Activated B cell treated with CpG ODN at 0.5 μM for 24 hours (primary cell): ENCODE data around the gene ARSA. TPM values are rescaled to one million over a fixed set of nuclear protein-coding genes. Genes with fewer than 3 reads are reported as not detected.

Experiments used
- ATAC-seq: fragments of 200-7000 bp; cut with Tn5 transposase; one replicate; pipeline ENCODE4 v1.10.0; 2021; ENCODE audit warnings: low read depth, mild to moderate bottlenecking, moderate library complexity
- CTCF ChIA-PET: fragments of 350-600 bp; sonication (Branson Sonifier 250); formaldehyde crosslinking; loops from one replicate; lab custom pipeline; 2021; ENCODE audit warnings: antibody characterized with exemption; lab: Charles Lee
- POLR2A ChIA-PET: fragments of 350-600 bp; sonication (Branson Sonifier 250); formaldehyde crosslinking; loops from one replicate; lab custom pipeline; 2021; ENCODE audit warnings: antibody characterized with exemption; lab: Charles Lee
- DNase-seq: peaks from one replicate; pipeline ENCODE4 v3.0.0; 2022
- H3K27ac Mint-ChIP-seq: one replicate; pipeline ENCODE4 v1.8.0; 2020; ENCODE audit warnings: mixed read lengths
- H3K27me3 Mint-ChIP-seq: one replicate; pipeline ENCODE4 v1.8.0; 2021; ENCODE audit warnings: mixed read lengths
- H3K36me3 Mint-ChIP-seq: one replicate; pipeline ENCODE4 v1.8.0; 2021; ENCODE audit warnings: low read depth, mixed read lengths
- H3K4me1 Mint-ChIP-seq: one replicate; pipeline ENCODE4 v1.8.0; 2021; ENCODE audit warnings: mixed read lengths
- H3K4me3 Mint-ChIP-seq: one replicate; pipeline ENCODE4 v1.8.0; 2020; ENCODE audit warnings: mild to moderate bottlenecking, mixed read lengths
- H3K9me3 Mint-ChIP-seq: one replicate; pipeline ENCODE4 v1.8.0; 2020; ENCODE audit warnings: mixed read lengths
- intact Hi-C: fragments of 100-400 bp; cut with micrococcal nuclease; formaldehyde crosslinking; loops from one replicate; pipeline ENCODE4 v1.15.1; 2024
- total RNA-seq: library from RNA; stranded (reverse); gene quantifications from 2 replicates; pipeline ENCODE4 v1.2.3, GENCODE V29; 2022
- TF ChIP-seq, protein P1 (sequence below): fragments of 200-600 bp; IDR thresholded peaks from one replicate; pipeline ENCODE4 v1.8.0; 2022; ENCODE audit warnings: antibody characterized with exemption, mild to moderate bottlenecking

Gene ARSA
- total RNA-seq, 1 donor from 2014 or later = 50.9 TPM

DNA sequence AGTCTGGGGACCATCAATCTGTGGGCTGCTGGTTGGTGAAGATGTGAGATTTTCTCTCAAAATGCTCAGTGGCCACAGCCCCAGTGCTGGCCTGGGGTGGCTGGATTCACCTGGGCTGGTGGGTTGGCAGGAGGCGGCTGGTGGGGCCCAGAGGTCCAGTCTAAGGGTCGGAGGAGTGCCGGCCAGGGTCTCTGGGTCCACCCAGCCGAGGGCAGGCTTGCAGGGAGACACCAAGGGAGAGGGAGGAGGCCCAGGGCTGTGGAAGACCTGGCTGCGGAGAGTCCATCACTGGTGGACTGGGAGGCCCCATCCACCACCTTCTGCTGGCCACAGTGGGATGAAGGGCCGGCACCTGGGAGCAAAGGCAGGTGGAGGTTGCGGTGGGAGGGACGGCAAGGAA lies 44.1 kb upstream of the ARSA start:
- Mint-ChIP-seq H3K36me3 (no peaks in the 10 kb centered on the region), H3K4me1 (peaks cover 12% of the 10 kb centered on the region), H3K27me3 (peaks cover 45% of the 10 kb centered on the region), H3K27ac (no peak overlapping the region), H3K4me3 (no peak overlapping the region), H3K9me3 (no peaks in the 10 kb centered on the region)
- ATAC-seq = no peak
- CTCF ChIA-PET = no interaction called here
- POLR2A ChIA-PET = no interaction called here
- TF ChIP-seq, protein P1, sequence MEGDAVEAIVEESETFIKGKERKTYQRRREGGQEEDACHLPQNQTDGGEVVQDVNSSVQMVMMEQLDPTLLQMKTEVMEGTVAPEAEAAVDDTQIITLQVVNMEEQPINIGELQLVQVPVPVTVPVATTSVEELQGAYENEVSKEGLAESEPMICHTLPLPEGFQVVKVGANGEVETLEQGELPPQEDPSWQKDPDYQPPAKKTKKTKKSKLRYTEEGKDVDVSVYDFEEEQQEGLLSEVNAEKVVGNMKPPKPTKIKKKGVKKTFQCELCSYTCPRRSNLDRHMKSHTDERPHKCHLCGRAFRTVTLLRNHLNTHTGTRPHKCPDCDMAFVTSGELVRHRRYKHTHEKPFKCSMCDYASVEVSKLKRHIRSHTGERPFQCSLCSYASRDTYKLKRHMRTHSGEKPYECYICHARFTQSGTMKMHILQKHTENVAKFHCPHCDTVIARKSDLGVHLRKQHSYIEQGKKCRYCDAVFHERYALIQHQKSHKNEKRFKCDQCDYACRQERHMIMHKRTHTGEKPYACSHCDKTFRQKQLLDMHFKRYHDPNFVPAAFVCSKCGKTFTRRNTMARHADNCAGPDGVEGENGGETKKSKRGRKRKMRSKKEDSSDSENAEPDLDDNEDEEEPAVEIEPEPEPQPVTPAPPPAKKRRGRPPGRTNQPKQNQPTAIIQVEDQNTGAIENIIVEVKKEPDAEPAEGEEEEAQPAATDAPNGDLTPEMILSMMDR = no peak
- intact Hi-C loops = no loop called here
- DNase-seq = no peak

DNA sequence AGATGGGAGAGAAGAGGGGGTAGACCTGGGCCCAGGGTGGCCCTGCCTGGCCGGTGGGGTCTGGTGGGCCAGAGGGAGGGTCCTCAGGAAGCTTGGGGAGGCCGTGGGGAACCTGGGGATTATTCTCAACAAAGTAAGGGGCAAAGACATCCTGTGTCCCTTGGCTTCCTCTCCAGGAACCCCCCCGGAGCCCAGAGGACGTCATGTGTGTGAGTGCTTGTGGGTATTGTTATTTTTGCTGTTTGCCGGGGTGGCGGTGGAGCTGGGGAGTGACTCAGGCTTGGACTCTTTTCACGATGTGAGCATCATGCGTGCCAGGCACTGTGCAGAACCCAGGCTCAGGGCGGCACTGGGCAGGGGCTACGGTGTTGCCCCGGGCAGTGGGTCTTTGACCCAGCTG lies 43.7 kb upstream of the ARSA start:
- Mint-ChIP-seq H3K27me3 (peaks cover 49% of the 10 kb centered on the region), H3K36me3 (no peaks in the 10 kb centered on the region), H3K4me1 (peaks cover 12% of the 10 kb centered on the region), H3K9me3 (no peaks in the 10 kb centered on the region), H3K27ac (no peak overlapping the region), H3K4me3 (no peak overlapping the region)
- intact Hi-C loops = no loop called here
- TF ChIP-seq, protein P1 = no peak
- ChIA-PET CTCF (no interaction called here), POLR2A (no interaction called here)
- ATAC-seq (no peak), DNase-seq (no peak)

DNA sequence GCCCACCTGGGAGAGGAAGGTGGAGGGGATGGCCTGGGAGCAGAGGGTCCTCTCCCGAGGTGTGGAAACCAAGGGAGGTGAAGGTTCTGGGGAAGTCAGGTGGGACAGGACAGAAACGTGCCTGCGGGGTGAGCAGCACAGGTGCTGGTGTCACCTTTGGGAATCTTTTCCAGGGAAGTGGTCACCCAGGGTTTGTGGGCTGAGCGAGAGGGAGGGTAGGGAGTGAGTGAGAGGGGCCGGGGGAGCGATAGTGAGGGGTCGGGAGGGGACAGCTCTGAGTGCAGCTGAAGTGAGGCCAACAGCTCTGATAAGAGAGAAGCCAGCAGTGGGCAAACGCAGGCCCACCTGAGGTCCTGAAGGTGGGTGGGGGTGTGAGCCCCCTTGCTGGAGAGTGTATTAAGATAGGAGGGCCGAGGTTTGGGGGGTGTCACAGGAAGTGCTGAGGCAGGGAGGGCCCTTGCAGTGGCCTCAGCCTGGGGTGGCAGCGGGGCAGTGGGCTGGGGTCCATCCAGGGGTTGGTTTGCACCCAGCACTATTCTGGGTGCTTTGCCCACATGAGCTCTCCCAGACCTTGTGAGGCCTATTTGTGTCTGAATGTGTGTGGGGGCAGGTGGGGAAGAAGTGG lies 43.1 kb upstream of the ARSA start:
- Mint-ChIP-seq H3K4me3 (no peak overlapping the region), H3K27ac (no peak overlapping the region), H3K27me3 (peaks cover 46% of the 10 kb centered on the region), H3K9me3 (no peaks in the 10 kb centered on the region), H3K36me3 (no peaks in the 10 kb centered on the region), H3K4me1 (peaks cover 12% of the 10 kb centered on the region)
- TF ChIP-seq, protein P1 = no peak
- ChIA-PET POLR2A (no interaction called here), CTCF (no interaction called here)
- intact Hi-C loops = no loop called here
- no peak for DNase-seq
- ATAC-seq = no peak

DNA sequence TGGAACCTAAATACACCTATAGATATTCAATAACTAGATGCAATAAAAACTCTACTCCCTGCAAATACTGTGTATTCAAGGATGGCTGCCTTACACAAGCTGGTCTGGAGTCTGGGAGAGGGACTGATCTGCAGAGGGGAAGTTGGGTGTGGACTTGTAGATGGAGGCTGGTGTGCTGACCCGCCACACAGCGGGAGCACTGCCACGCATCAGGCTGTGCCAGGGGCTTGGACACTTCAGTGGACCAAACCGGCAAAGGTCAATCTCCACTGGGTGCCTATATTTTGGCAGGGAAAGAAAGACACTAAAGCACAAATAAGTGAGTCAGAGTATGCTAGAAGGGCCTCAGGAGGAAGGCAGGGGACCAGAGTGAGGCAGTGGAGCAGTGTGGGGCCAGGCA lies 42.6 kb upstream of the ARSA start:
- Mint-ChIP-seq H3K27me3 (peaks cover 41% of the 10 kb centered on the region), H3K27ac (no peak overlapping the region), H3K4me3 (no peak overlapping the region), H3K9me3 (no peaks in the 10 kb centered on the region), H3K36me3 (no peaks in the 10 kb centered on the region), H3K4me1 (peaks cover 12% of the 10 kb centered on the region)
- TF ChIP-seq, protein P1 = no peak
- CTCF ChIA-PET = no interaction called here
- DNase-seq (no peak), ATAC-seq (no peak)
- POLR2A ChIA-PET = interaction anchor here (0.7 kb wide), 1 partner anchor 32 kb away, joined by 4 read pairs; no protein-coding TSS in a partner anchor
- intact Hi-C loops = no loop called here

DNA sequence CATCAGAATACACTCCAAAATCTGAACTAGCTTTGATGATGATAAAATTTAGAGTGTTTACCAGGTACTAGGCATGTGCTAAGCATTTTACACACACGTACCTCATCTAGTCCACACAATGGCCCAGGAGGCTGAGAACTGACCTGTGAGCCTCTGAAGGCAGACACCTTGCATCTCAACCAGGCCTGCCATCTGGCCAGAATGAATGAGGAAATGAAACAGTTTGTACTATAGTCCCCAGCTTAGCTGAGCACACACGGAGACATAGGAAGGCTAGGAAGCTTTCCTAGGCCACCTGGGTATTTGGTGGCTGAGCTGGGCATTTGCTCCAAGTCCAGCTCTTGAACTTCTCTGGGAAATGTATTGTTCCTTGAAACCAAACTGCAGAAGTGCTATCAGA lies 37.8 kb upstream of the ARSA start:
- intact Hi-C loops = no loop called here
- Mint-ChIP-seq H3K27ac (no peak overlapping the region), H3K4me1 (no peaks in the 10 kb centered on the region), H3K27me3 (peaks cover 13% of the 10 kb centered on the region), H3K4me3 (no peak overlapping the region), H3K9me3 (no peaks in the 10 kb centered on the region), H3K36me3 (no peaks in the 10 kb centered on the region)
- TF ChIP-seq, protein P1 = no peak
- DNase-seq (no peak), ATAC-seq (no peak)
- CTCF ChIA-PET = interaction anchor here (1.0 kb wide), 1 partner anchor 110 kb away, joined by 4 read pairs; no protein-coding TSS in a partner anchor
- POLR2A ChIA-PET = no interaction called here
